HEK293 (cell line): Measurements from ENCODE around the gene ADCK2.

Experiments used
- CTCF ChIA-PET: fragments of 350-600 bp; formaldehyde crosslinking; extraction: SDS; loops from one replicate; lab custom pipeline; 2021; ENCODE audit warnings: antibody characterized with exemption; lab: Yijun Ruan, JAX
- POLR2A ChIA-PET: fragments of 300-600 bp; formaldehyde crosslinking; extraction: SDS; loops from one replicate; lab custom pipeline; 2020; ENCODE audit warnings: antibody characterized with exemption, inconsistent platforms; lab: Yijun Ruan, JAX
- H3K27ac ChIP-seq: fragments of 200-500 bp; sonication (Bioruptor generic); 2 replicates; pipeline ENCODE4 v1.5.1; 2014; ENCODE audit warnings: low read depth, low read length, control low read depth, inconsistent platforms; ENCODE audit errors: extremely low read depth
- H3K36me3 ChIP-seq, 2 experiments: fragments of 200-500 bp in 1 of 2; sonication (Bioruptor generic) in 1 of 2; 1 replicate in 1 of 2; 2 replicates in 1 of 2; pipeline ENCODE4 v1.5.1; 2014 to 2017; ENCODE audit warnings: inconsistent platforms in 2 of 2, low read length in 2 of 2; ENCODE audit not compliant: control insufficient read depth in 2 of 2, insufficient read depth in 1 of 2
- H3K4me1 ChIP-seq: fragments of 200-500 bp; sonication (Bioruptor generic); 2 replicates; pipeline ENCODE4 v1.5.1; 2014; ENCODE audit warnings: mild to moderate bottlenecking, low read length, inconsistent platforms; ENCODE audit not compliant: control insufficient read depth, insufficient read depth
- H3K4me3 ChIP-seq: 2 replicates; pipeline ENCODE4 v1.5.1; 2011; ENCODE audit warnings: low read depth, mild to moderate bottlenecking, control low read depth, low read length, moderate library complexity
- H3K9me3 ChIP-seq: fragments of 200-500 bp; sonication (Bioruptor generic); 2 replicates; pipeline ENCODE4 v1.5.1; 2014; ENCODE audit warnings: low read depth, low read length, inconsistent platforms; ENCODE audit not compliant: control insufficient read depth, insufficient read depth
- GLIS2 ChIP-seq: fragments of 450-650 bp; formaldehyde crosslinking; IDR thresholded peaks from 2 replicates; pipeline ENCODE4 v1.5.1; 2016; ENCODE audit warnings: missing biosample characterization, missing genetic modification characterization
- HOXA7 ChIP-seq: sonication (generic); formaldehyde crosslinking; IDR thresholded peaks from 2 replicates; pipeline ENCODE4 v1.8.1; 2022; ENCODE audit warnings: missing genetic modification reagents, borderline replicate concordance
- IKZF3 ChIP-seq: fragments of 450-650 bp; IDR thresholded peaks from 2 replicates; pipeline ENCODE4 v1.5.0; 2018; ENCODE audit warnings: missing biosample characterization, mild to moderate bottlenecking, missing genetic modification characterization, moderate library complexity
- KLF10 ChIP-seq: fragments of 450-650 bp; IDR thresholded peaks from 2 replicates; pipeline ENCODE4 v1.5.1; 2018; ENCODE audit warnings: missing biosample characterization, mild to moderate bottlenecking, missing genetic modification characterization
- KLF16 ChIP-seq: fragments of 450-650 bp; formaldehyde crosslinking; IDR thresholded peaks from 2 replicates; pipeline ENCODE4 v1.5.1; 2017; ENCODE audit warnings: missing biosample characterization, missing genetic modification characterization
- MZF1 ChIP-seq: fragments of 450-650 bp; formaldehyde crosslinking; IDR thresholded peaks from 2 replicates; pipeline ENCODE4 v1.5.1; 2017; ENCODE audit warnings: missing biosample characterization, missing genetic modification characterization, borderline replicate concordance
- REST ChIP-seq: fragments of 450-650 bp; formaldehyde crosslinking; IDR thresholded peaks from 2 replicates; pipeline ENCODE4 v1.5.1; 2016; ENCODE audit warnings: missing biosample characterization, missing genetic modification characterization
- SP3 ChIP-seq: fragments of 450-650 bp; formaldehyde crosslinking; IDR thresholded peaks from 2 replicates; pipeline ENCODE4 v1.5.1; 2016; ENCODE audit warnings: missing biosample characterization, missing genetic modification characterization
- ZBTB1 ChIP-seq: fragments of 450-650 bp; formaldehyde crosslinking; IDR thresholded peaks from 2 replicates; pipeline ENCODE4 v1.5.1; 2016; ENCODE audit warnings: missing biosample characterization, missing genetic modification characterization
- ZBTB8A ChIP-seq: fragments of 450-650 bp; formaldehyde crosslinking; IDR thresholded peaks from 2 replicates; pipeline ENCODE4 v1.5.1; 2016; ENCODE audit warnings: missing biosample characterization, missing genetic modification characterization
- ZFP41 ChIP-seq: fragments of 450-650 bp; formaldehyde crosslinking; IDR thresholded peaks from 2 replicates; pipeline ENCODE4 v1.5.1; 2016; ENCODE audit warnings: missing biosample characterization, missing genetic modification characterization, borderline replicate concordance
- ZNF133 ChIP-seq: fragments of 450-650 bp; formaldehyde crosslinking; IDR thresholded peaks from 2 replicates; pipeline ENCODE4 v1.5.1; 2016; ENCODE audit warnings: missing biosample characterization, missing genetic modification characterization
- ZNF2 ChIP-seq: fragments of 450-650 bp; formaldehyde crosslinking; IDR thresholded peaks from 2 replicates; pipeline ENCODE4 v1.5.1; 2016; ENCODE audit warnings: missing biosample characterization, missing genetic modification characterization
- ZNF214 ChIP-seq: fragments of 450-650 bp; formaldehyde crosslinking; IDR thresholded peaks from 2 replicates; pipeline ENCODE4 v1.5.1; 2017; ENCODE audit warnings: missing biosample characterization, mild to moderate bottlenecking, missing genetic modification characterization, borderline replicate concordance
- ZNF223 ChIP-seq: fragments of 450-650 bp; formaldehyde crosslinking; IDR thresholded peaks from 2 replicates; pipeline ENCODE4 v1.5.1; 2016; ENCODE audit warnings: missing biosample characterization, missing genetic modification characterization
- ZNF292 ChIP-seq: fragments of 450-650 bp; formaldehyde crosslinking; IDR thresholded peaks from 2 replicates; pipeline ENCODE4 v1.5.1; 2016; ENCODE audit warnings: low read depth, missing biosample characterization, missing genetic modification characterization, borderline replicate concordance
- ZNF404 ChIP-seq: fragments of 450-650 bp; formaldehyde crosslinking; IDR thresholded peaks from 2 replicates; pipeline ENCODE4 v1.5.1; 2017; ENCODE audit warnings: missing biosample characterization, missing genetic modification characterization
- ZNF426 ChIP-seq: fragments of 450-650 bp; formaldehyde crosslinking; IDR thresholded peaks from 2 replicates; pipeline ENCODE4 v1.5.1; 2017; ENCODE audit warnings: missing biosample characterization, missing genetic modification characterization, mild to moderate bottlenecking, inconsistent platforms, moderate library complexity
- ZNF555 ChIP-seq: fragments of 450-650 bp; formaldehyde crosslinking; conservative IDR thresholded peaks from 2 replicates; pipeline ENCODE4 v1.5.1; 2017; ENCODE audit warnings: missing biosample characterization, mild to moderate bottlenecking, missing genetic modification characterization, inconsistent platforms
- ZNF571 ChIP-seq: fragments of 450-650 bp; formaldehyde crosslinking; IDR thresholded peaks from 2 replicates; pipeline ENCODE4 v1.5.0; 2017; ENCODE audit warnings: missing biosample characterization, missing genetic modification characterization
- ZNF664 ChIP-seq: fragments of 450-650 bp; formaldehyde crosslinking; IDR thresholded peaks from 2 replicates; pipeline ENCODE4 v1.5.1; 2016; ENCODE audit warnings: missing biosample characterization, missing genetic modification characterization
- ZNF830 ChIP-seq: fragments of 450-650 bp; IDR thresholded peaks from 2 replicates; pipeline ENCODE4 v1.5.0; 2018; ENCODE audit warnings: missing biosample characterization, missing genetic modification characterization, low read depth, mild to moderate bottlenecking, moderate library complexity
- ZSCAN5A ChIP-seq: fragments of 450-650 bp; formaldehyde crosslinking; IDR thresholded peaks from 2 replicates; pipeline ENCODE4 v1.5.1; 2016; ENCODE audit warnings: missing biosample characterization, missing genetic modification characterization
- TF ChIP-seq, protein P1 (sequence below): fragments of 450-650 bp; formaldehyde crosslinking; IDR thresholded peaks from 2 replicates; pipeline ENCODE4 v1.5.1; 2017; ENCODE audit warnings: missing biosample characterization, missing genetic modification characterization
- TF ChIP-seq, protein P2 (sequence below): fragments of 450-650 bp; IDR thresholded peaks from 2 replicates; pipeline ENCODE4 v1.5.1; 2018; ENCODE audit warnings: missing biosample characterization, missing genetic modification characterization
- TF ChIP-seq, protein P3 (sequence below): fragments of 450-650 bp; formaldehyde crosslinking; IDR thresholded peaks from 2 replicates; pipeline ENCODE4; 2016; ENCODE audit warnings: missing biosample characterization, missing genetic modification characterization

ADCK2 gene

GRCh38 chr7:140640060-140640637, 32.6 kb upstream of the ADCK2 start (continued):
- TF ChIP-seq REST (no peak), IKZF3 (tag by site-specific recombination) (no peak)
- TF ChIP-seq, protein P1, sequence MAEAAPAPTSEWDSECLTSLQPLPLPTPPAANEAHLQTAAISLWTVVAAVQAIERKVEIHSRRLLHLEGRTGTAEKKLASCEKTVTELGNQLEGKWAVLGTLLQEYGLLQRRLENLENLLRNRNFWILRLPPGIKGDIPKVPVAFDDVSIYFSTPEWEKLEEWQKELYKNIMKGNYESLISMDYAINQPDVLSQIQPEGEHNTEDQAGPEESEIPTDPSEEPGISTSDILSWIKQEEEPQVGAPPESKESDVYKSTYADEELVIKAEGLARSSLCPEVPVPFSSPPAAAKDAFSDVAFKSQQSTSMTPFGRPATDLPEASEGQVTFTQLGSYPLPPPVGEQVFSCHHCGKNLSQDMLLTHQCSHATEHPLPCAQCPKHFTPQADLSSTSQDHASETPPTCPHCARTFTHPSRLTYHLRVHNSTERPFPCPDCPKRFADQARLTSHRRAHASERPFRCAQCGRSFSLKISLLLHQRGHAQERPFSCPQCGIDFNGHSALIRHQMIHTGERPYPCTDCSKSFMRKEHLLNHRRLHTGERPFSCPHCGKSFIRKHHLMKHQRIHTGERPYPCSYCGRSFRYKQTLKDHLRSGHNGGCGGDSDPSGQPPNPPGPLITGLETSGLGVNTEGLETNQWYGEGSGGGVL (tag by site-specific recombination): peak; percentile 80
- TF ChIP-seq, all 188 proteins: peak for 46

DNA sequence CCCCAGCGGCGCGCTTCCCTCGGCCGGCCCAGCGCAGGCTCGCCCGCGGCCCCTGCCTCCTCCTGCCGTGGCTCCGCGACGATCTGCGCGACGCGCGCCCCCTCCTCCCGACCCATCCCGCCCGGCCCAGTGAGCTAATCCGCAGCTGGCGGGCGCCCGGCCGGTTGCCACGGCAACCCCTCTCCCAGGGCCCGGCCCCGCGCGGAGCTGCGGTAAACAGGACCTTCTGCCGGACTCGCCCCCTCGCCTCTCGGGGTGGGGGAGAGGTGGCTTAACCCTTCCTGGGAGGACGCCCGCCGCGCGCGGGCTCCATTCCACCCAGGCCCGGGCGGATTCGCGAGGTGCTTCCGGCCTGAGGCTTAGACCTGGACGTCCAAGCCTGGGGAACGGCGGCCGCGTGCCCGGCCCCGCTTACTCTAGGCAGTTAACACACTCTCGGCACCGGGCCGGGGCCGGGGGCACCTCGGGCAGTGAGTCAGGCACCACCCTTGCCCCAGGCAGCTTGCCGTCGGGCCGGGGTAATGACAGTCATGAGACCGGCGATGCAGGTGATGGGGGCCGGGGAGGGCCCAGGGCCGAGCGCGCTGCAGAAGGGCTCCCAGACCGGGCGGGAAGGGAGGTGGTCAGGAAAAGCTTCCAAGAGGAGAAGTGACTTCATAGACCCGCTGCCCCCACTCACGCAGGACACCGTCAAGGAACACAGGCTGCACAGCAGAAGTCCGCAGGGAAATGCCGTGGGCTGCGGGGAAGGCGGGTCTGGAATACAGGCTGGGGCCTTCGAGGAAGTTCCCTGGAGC, 31.8 kb upstream of the ADCK2 start, which contains the start of gene DENND2A:
DENND2A (minus strand) TSS at position 87 of the 797 bp plus-strand sequence. CDS start 38,416 bp downstream, outside the sequence.
- POLR2A ChIA-PET: interaction anchor here (0.6 to 1.2 kb wide), 11 partner anchors 9 to 636 kb away, joined by 3 to 10 read pairs (median 4); partner anchors contain the start of genes MKRN1 and MRPS33
- no peaks in the 10 kb centered on the region for H3K36me3 ChIP-seq
- no peaks in the 10 kb centered on the region for H3K9me3 ChIP-seq
- H3K27ac ChIP-seq: peak within 1 kb of the TSS; percentile 38; the same call in 1 of the 2 replicates
- CTCF ChIA-PET: interaction anchor here (0.5 to 2.2 kb wide), 6 partner anchors 11 to 789 kb away, joined by 3 to 8 read pairs (median 4); no protein-coding TSS in a partner anchor
- H3K4me3 ChIP-seq: peak within 1 kb of the TSS; percentile 68
- H3K4me1 ChIP-seq: no peaks in the 10 kb centered on the region
- TF ChIP-seq ZBTB1 (tag by site-specific recombination): no peak
- TF ChIP-seq ZNF555 (tag by site-specific recombination): no peak
- no peak for TF ChIP-seq ZNF664 (tag by site-specific recombination)
- TF ChIP-seq ZNF223 (tag by site-specific recombination): 0 out of 2 replicates have a peak, but pooled peaks have one; percentile 28
- TF ChIP-seq ZNF426 (tag by site-specific recombination): no peak
- TF ChIP-seq ZNF292: no peak
- TF ChIP-seq ZNF404 (tag by site-specific recombination): no peak
- TF ChIP-seq ZFP41 (tag by site-specific recombination): no peak
- no peak for TF ChIP-seq ZNF133 (tag by site-specific recombination)
- TF ChIP-seq, protein P2, sequence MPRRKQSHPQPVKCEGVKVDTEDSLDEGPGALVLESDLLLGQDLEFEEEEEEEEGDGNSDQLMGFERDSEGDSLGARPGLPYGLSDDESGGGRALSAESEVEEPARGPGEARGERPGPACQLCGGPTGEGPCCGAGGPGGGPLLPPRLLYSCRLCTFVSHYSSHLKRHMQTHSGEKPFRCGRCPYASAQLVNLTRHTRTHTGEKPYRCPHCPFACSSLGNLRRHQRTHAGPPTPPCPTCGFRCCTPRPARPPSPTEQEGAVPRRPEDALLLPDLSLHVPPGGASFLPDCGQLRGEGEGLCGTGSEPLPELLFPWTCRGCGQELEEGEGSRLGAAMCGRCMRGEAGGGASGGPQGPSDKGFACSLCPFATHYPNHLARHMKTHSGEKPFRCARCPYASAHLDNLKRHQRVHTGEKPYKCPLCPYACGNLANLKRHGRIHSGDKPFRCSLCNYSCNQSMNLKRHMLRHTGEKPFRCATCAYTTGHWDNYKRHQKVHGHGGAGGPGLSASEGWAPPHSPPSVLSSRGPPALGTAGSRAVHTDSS (tag by site-specific recombination): no peak
- peak; percentile 34; the same call in 1 of the 2 replicates for TF ChIP-seq KLF10 (tag by site-specific recombination)
- no peak for TF ChIP-seq HOXA7 (CRISPR knock-in tag)
- TF ChIP-seq ZSCAN5A (tag by site-specific recombination): no peak
- TF ChIP-seq ZNF571: no peak
- TF ChIP-seq, protein P3, sequence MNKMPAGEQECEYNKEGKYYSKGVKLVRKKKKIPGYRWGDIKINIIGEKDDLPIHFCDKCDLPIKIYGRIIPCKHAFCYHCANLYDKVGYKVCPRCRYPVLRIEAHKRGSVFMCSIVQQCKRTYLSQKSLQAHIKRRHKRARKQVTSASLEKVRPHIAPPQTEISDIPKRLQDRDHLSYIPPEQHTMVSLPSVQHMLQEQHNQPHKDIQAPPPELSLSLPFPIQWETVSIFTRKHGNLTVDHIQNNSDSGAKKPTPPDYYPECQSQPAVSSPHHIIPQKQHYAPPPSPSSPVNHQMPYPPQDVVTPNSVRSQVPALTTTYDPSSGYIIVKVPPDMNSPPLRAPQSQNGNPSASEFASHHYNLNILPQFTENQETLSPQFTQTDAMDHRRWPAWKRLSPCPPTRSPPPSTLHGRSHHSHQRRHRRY (tag by site-specific recombination): no peak
- peak; percentile 64 for TF ChIP-seq GLIS2 (tag by site-specific recombination)
- TF ChIP-seq SP3 (tag by site-specific recombination): no peak
- 0 out of 2 replicates have a peak, but pooled peaks have one; percentile 21 for TF ChIP-seq ZNF2 (tag by site-specific recombination)
- TF ChIP-seq ZBTB8A (tag by site-specific recombination): peak; percentile 40; the same call in 1 of the 2 replicates
- TF ChIP-seq MZF1 (tag by site-specific recombination): no peak
- TF ChIP-seq ZNF214 (tag by site-specific recombination): no peak
- TF ChIP-seq KLF16: 0 out of 2 replicates have a peak, but pooled peaks have one; percentile 33
- TF ChIP-seq ZNF830: no peak
